HG02571 (cell line): ENCODE measurements around the gene SORCS3.

Experiments
- ATAC-seq: cut with Tn5 transposase; IDR thresholded peaks from one replicate; pipeline ENCODE4 v1.9.1; 2021; ENCODE audit warnings: mild to moderate bottlenecking, moderate library complexity; ENCODE audit not compliant: unreplicated experiment

SORCS3 gene

GRCh38 chr10:105243825-105244224 is 602.7 kb downstream of the SORCS3 start:
- ATAC-seq, result no peak

GRCh38 chr10:105247831-105248499 is 606.9 kb downstream of the SORCS3 start:
- ATAC-seq, result no peak

- ATAC-seq, result no peak
Observed at GRCh38 chr10:105252911-105253310, 611.8 kb downstream of the SORCS3 start.

GRCh38 chr10:105253515-105254212 is 612.6 kb downstream of the SORCS3 start:
- ATAC-seq, result no peak

GRCh38 chr10:105258036-105258673 is 617.1 kb downstream of the SORCS3 start:
- no peak for ATAC-seq

GRCh38 chr10:105258674-105259065 is 617.6 kb downstream of the SORCS3 start:
- no peak for ATAC-seq

GRCh38 chr10:105259201-105259600 is 618.1 kb downstream of the SORCS3 start:
- no peak for ATAC-seq

- no peak for ATAC-seq
Observed at GRCh38 chr10:105262666-105263065, 621.6 kb downstream of the SORCS3 start.

- no peak for ATAC-seq
Observed at GRCh38 chr10:105266966-105267539, 626.0 kb downstream of the SORCS3 start.

GRCh38 chr10:105268961-105269360 is 627.9 kb downstream of the SORCS3 start:
- no peak for ATAC-seq

- ATAC-seq, result no peak
Observed at GRCh38 chr10:105269689-105270088, 628.6 kb downstream of the SORCS3 start.

- no peak for ATAC-seq
Observed at GRCh38 chr10:105274556-105275070, 633.5 kb downstream of the SORCS3 start.

- ATAC-seq, result no peak
Observed at GRCh38 chr10:105278439-105278838, 637.3 kb downstream of the SORCS3 start.

GRCh38 chr10:105279101-105279500 is 638.0 kb downstream of the SORCS3 start:
- ATAC-seq, result no peak

- ATAC-seq, result no peak
Observed at GRCh38 chr10:105280895-105281294, 639.8 kb downstream of the SORCS3 start.

GRCh38 chr10:105284476-105285215 is 643.6 kb downstream of the SORCS3 start:
- no peak for ATAC-seq

GRCh38 chr10:105288026-105288425 is 646.9 kb downstream of the SORCS3 start:
- no peak for ATAC-seq

- no peak for ATAC-seq
Observed at GRCh38 chr10:105288613-105289012, 647.5 kb downstream of the SORCS3 start.

GRCh38 chr10:105291571-105291970 is 650.5 kb downstream of the SORCS3 start:
- no peak for ATAC-seq

- ATAC-seq, result no peak
Observed at GRCh38 chr10:105292236-105292635, 651.1 kb downstream of the SORCS3 start.
